Peyer's patch (tissue), 4 donors: ENCODE results near the gene CUL7.

Source experiments
- CTCF ChIP-seq, 6 experiments: fragments of 450-650 bp in 4 of 6; fragments of 200-600 bp in 2 of 6; sonication (generic) in 1 of 6; IDR thresholded peaks; one replicate each; pipeline ENCODE4 v1.5.1; 2017 to 2019; ENCODE audit warnings: antibody characterized with exemption in 6 of 6, mild to moderate bottlenecking in 3 of 6, moderate library complexity in 1 of 6
- POLR2A ChIP-seq, 2 donors: fragments of 450-650 bp; IDR thresholded peaks; one replicate each; pipeline ENCODE4 v1.5.1; 2017; ENCODE audit warnings: antibody characterized with exemption in 2 of 2, mild to moderate bottlenecking in 2 of 2, moderate library complexity in 2 of 2

- TF ChIP-seq CTCF (IDR thresholded peaks at IDR 0.05) (no peak), POLR2A (IDR thresholded peaks at IDR 0.05) (no peak)
Measured at GRCh38 chr6:43086022-43086658, 32.5 kb upstream of the CUL7 start.
